ENCODE data around the gene TMEM242.

Gene TMEM242

DNA sequence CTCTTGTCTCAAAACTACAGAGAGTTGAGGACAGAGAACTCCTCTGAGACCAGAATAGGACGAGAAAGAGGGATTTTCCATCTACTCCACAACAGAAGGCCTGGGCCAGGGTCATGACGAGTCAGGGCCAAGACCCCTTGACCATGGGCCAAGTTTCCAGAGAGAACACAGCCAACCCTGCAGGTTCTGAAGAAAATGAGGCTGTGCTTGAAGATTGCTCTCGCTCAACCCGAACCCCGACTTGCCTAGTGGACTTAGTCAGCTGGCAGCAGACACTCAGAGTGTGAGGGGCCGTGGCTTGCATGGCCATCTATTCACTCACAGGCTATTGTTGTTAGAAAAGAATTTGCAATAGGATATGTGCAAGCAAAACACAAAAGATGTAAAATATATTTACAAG is 54.5 kb downstream of the TMEM242 start:
- no peak for DNase-seq

DNA sequence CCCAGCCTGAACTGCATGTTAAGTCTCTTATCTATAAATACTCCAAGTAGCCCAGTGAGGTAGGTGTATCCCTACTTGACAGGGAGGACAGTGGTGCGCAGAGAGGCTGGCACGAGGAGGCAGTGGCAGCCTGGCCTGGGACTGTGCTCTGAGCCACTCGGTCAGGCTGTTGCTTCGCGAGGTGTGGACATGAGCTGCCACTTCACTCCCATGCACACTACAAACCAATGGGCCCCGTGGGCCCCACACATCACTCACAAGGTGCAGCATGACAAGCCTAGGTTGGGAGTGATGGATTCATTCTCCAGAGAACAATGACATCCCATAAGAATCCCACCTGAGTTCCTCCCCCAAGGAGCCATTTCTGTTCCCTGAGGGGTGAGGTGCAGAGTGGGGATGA is 54.9 kb downstream of the TMEM242 start:
- DNase-seq: no peak

DNA sequence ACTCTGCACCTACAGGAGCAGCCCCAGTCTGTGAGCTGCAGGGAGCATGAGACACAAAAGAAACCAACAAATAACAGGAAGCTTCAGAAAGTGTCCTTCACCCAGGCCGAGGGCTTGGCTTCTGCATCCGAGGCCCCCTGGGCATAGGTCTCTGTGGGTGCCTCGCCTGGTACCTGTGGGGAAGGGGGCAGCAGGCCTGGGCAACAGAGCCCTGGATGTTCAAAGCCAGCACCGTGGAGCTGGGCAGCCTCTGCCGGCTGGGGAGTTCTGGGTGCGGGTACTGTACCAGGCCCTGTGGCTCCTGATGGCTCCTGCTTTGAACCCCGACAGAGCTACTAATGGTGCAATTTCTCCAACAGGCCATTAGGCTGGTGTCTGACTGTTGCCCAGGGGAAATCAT is 55.7 kb downstream of the TMEM242 start:
- DNase-seq: no peak

DNA sequence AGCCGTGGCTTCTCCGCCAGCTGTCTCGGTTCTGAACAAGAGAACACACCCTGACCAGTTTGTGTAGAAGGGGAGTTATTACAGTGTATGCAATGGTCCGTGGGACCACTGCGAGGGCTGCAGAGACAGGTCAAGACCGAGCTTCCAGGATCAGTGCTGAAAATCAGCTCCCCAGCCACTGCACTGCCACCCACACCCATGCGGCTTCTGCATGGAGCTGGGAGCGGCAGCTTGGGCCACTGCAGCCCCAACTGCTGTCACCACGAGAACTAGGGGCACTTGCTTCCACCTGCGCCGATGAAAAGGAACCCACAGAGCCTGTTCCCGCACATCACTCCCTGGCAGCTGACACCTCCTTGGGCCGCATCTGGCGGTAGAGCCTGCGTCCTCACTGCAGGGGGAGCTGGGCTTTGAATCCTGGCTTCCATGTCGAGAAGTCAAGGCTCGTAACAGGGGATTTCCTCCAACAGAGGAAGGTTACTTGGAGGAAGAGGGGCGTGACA is 56.2 kb downstream of the TMEM242 start:
- DNase-seq: no peak

DNA sequence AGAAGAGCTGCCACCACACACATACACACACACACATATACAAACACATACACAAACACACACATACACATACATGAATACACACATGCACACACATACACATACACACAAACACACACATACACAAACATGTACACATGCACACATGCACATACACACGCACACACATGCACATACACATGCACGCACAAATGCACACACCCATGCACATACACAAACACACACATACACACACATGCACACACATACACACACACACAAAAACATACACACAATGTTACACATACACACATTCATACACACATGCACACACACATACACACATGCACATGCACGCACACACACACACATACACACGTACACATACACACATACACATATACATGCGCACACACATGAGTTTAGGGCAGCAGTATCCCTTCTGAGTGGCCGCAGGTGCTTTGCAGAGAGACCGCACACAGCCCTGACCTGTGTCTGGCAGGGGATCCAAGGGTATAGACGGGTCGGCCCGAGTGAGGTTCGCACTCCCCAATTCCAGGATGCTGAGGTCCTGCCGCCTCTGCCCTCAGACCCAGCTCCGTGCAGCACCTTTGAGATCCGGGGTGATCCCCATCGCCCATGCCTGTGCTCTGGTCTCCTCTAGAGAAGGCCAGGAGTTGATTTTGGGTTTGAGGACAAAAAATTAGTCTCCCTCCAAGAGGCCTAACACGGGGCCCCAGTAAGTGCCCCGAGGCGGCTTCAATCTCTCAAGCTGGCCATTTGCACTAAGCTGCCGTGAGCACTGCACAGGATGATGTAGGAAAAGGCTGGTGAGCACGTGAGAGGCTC is 56.8 kb downstream of the TMEM242 start:
- DNase-seq: no peak

DNA sequence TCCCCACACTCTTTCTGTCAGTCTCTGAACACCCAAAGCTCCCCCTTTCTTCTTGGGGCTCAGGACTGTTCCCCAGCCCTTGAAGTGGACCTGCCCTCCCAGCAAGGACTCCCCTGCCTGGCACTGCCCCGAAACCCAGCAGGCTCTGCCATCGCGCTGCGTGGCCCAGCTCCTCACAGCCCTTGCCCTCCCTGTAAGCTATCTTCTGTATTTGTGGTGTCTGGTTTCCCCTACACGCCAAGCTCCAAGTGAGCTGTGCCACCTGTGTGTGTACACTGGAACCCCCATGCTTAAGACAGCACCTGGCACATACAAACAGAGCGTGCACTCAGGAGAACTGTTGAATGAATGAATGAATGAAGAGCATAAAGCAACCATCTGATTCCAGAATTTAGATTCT is 57.7 kb downstream of the TMEM242 start:
- DNase-seq: no peak

DNA sequence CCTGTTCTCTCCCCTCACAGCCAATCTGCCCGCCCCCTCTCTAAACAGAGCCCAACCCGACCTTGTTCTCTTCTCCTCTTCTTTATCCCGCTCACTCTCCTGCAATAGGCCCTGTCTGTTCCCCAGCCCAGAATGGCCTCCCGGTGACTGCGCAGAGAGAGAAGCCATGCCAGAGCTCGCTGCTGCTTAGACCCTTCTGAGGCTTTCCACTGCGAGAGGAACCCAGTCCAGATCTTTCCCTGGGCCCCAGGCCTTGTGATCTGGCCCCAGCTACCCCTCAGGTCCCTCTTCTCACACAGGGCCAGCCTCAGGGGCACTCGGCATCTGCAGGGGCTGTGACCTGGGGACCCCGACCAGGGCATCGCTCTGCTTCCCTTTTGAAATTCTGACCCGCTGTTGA is 58.1 kb downstream of the TMEM242 start:
- DNase-seq: no peak

DNA sequence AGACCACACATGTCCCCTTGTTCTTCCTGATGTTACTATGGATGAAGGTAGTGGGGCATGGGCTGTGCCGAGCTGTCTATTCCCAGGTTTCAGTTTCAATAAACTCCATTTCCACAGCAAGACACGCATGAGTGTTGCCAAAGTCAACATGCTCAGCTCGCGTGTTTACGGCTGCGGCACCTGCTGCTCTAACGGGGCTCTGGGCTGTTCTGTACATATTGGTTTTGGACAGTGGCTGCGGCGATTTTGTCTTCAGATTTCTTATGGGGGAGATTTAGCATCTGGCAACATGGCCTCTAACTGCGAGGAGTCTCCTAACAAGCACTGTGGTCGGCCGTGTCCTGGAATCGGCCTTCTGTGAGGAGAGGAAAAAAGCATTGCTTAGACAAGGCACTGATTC is 58.6 kb downstream of the TMEM242 start:
- DNase-seq: no peak

DNA sequence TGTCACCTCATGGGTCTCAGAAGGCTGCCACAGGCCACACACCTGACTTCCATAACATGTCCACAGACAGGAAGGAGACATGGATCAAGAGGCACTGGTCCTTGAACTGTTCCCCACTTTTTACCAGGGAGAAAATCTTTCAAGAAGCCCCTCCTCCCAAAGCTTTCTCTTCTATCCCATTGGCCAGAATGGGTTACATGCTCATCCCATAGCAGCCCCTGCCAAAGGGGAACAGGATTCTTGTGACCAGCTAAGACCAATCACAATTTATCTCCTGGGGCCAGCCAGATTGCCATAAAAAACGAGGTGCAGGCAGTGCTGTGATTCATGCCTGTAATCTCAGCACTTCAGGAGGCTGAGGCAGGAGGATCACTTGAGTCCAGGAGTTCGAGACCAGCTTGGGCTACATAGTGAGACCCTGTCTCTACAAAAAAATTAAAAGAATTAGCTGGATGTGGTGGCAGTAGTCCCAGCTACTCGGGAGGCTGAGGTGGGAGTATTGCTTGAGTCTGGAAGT is 59.4 kb downstream of the TMEM242 start:
- DNase-seq: no peak

DNA sequence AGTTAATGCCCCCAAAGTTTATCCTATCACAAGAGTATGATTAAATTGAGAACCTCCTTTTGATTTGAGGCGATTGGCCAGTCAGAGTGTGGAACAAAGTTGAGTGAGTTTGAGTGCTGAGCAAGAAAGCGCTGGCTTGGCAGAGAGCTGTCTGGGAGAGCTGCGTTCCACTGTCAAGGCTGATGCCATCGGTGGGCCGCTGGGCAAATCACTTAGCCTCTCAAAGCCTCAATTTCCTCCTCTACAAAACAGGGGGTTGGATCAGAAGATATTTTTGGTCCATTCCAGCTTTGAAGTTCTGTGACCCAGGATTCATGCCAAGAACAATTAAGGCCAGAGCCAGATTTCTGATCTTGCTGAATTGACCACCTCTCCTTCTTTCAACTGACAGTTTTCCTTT is 60.2 kb downstream of the TMEM242 start:
- no peak for DNase-seq

DNA sequence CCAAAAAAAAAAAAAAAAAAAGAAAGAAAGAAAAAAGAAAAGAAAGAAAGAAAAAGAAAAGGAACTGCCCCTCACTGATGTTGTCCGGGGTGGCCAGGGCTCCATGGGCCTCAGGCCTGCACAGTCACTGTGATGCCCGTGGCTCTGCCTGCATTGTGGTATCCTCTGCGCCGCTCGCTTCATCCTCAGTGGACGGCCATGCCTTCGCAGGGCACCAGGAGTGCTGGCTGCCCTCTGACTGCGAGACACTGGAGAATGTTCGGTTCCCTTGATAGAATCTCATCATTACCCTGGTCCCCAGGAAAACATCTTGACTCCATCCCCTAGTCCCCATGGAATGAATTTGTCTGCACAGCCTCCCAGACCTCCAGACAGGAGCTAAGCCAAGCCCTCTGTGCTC is 61.7 kb downstream of the TMEM242 start:
- DNase-seq: no peak

DNA sequence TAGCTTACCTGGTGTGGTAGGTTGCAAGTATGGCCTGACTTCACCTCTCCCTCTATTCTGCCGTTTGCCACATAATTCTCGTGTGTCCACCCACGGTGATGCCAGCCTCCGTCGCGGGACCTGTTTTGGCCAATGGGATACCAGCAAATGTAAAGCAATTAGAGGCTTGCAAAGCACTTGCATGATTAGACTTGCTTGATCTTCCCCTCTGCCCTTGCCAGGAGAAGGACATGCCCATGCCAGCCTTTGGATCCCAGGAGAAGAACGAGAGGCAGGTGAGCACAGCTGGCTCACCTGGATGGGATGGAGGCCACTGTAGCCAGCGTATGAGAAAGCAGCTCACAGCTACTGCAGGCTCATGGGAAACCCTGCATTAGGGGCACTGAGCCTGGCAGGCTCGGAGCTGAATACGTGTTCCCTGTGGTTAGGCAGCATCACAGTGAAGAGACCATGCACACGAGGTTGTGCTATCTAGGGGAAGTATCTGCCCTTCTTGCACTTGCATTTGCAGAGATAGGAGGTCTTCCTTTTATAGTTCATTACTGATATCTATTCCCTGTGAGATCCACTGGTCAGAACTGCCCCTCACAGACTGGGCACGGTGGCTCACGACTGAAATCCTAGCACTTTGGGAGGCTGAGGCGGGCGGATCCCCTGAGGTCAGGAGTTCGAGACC is 62.4 kb downstream of the TMEM242 start:
- DNase-seq: no peak

DNA sequence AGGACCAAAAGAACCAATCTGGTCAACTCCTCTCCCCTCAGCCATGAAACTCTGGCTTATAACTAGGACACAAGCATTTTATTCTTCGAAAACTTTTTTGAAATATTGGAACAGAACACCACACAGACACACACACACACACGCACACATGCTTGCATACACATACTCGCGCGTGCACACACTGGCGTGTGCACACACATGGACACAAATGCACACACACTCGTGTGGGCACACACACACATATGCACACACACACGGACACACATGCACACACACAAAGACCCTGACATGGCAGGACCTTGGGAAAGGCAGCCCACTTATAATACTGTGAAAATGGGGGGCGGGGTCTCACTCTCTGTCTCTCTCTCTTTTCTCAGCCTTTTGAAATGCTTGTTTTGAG is 63.9 kb downstream of the TMEM242 start:
- no peak for DNase-seq

DNA sequence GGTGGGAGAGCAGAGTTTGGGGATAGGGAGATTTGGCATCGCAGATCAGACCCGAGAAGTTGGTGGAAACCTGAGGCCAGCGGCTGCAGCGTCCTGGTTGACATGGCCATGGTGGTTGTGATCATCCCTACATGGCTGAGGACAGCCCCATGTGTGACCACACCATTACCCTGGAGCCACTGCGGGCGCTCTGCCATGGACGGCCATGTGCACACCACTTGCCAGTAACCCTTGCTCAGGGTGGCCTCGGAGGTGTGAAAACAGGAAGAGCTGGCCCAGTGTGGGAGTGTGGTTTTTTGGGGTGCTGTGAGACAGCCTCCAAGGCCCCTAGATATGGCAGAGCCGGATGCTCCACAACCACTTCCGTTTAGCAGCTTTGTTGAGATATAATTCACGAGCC is 64.4 kb downstream of the TMEM242 start:
- no peak for DNase-seq

DNA sequence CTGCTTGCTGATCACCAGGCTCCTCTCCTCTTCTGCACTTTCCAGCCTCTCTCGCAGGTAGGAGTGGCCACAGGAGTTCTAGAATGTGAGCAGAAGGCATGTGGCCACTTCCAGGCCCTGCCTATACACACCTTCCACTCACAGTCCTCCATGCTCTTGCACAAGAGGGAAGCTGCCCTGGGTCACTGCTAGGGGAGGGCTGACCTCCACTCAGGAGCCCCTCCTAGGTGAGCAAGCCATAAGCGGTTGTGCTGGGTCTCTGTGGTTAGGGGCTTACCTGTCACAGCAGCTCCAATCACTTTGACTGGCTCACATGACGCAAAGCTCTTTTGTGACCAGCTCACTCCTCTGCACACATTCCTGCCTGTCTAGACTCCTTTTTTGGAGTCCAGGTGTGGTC is 68.2 kb downstream of the TMEM242 start:
- no peak for DNase-seq

DNA sequence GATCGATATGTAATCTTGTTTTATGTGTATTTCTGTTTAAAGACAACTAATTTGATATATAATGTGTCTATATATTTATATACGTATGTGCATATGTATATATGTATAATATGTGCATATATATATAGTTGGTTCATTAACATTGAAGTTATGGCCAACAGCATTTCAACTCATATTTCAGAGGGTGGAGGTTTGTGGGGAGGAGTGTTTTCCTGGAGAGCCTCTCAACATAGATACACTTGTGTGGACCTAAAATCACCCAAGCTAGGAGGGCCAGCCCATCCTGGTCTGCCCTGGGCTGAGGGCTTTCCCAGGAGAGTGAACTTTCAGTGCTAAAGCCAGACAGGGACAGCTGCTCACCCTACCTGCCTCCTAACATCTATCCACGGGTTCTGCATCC is 68.8 kb downstream of the TMEM242 start:
- no peak for DNase-seq

DNA sequence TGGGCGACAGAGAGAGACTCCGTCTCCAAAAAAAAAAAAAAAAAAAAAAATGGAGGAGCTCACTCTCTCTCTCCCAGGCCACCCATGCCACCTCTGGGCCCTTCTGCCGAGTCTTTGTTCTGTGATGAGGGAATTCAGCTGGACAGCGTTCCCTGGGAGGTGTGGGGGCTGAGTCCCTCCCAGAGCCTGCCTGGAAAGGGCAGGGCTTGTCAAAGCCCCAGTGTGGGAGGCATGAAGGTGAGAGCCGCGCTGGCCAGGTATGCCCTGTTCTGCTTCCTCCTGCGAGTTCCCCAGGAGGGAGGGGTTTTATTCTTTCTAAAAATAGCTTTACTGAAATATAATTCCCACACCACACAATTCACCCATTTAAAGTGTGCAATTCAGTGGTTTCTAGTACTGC is 69.6 kb downstream of the TMEM242 start:
- no peak for DNase-seq

DNA sequence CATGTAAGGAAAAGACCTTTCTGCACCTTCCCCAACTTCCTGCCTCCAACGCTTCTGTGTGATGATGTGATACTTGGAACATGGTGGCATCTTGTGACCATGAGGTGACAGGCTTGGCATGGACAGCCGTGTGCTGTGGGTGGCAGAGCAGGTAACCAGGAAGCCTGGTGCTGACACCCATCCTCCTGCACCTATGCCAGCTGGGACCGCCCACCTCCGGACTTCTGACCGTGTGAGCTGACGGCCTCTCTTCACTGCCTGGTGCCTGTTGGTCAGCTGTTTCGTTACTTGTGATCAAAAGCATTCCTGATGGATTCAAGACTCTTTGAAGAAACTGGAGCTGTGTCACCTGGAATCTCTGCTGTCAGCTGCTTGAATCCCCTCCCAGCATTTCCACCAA is 70.3 kb downstream of the TMEM242 start:
- no peak for DNase-seq

DNA sequence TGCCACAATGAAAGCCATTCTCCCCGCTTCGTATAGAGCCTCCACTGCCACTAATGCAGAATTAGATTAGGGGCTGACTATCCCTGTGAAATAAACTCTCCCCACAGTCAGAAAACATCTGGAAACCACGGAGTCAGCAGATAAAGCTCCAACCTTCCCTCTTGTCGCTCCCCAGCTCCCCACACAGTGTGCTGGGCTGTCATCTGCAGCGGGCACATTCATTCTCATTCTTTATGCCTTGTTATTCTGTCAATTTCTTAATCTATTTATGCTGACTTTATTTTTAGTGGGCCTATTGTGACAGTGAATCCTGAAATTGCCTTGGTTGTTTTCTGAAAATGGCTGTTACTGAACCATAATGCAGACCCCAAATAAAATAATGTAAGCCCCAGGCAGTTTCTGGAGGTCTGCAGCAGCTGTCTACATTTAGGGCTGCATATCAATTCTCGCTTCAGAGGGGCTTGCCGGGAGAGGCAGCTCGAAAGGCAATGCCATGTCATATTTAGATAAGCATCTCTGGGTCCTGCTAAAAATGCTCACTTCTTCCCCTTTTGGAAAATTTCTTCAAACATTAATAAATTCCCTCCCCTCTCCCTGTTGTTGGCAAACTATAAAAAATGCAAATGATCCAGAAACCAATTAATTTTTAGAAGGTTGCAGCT is 71.6 kb downstream of the TMEM242 start:
- DNase-seq: no peak

DNA sequence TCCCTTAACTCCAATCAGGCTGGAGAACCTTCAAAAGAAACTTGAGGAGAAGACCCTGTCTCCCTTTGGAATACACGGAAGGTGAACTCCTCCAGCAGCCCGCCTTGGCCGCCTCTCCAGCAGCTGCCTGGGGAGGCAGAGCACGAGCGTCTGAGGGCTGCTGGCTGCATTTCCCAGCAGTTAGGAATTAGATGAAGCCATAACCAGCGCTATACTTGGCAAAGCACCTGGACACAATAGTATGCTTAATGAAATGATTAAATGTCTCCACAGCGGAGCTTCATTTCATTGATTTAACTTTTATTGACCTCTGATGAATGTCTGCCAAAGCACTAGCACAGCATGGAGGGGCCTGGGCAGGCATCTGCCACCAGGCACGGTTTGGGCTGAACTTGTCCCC is 73.5 kb downstream of the TMEM242 start:
- DNase-seq: no peak

DNA sequence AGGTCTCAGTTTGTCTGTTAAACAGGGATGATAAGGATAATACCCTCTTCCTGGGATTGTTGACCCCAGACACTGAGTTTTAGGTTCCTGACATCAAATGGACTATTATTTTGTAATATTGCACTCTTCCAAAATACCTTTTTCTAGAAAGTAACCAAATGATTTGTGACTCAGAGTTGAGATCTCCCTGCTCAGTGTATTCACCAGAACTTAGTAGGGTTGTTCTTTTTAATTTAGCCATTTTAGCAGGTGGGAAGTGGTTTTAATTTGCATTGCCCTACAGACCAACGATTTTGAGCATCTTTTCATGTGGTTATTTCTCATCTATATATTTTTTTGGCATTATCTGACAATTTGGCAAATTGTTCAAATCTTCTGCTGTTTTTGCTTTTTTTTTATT is 75.1 kb downstream of the TMEM242 start:
- no peak for DNase-seq

DNA sequence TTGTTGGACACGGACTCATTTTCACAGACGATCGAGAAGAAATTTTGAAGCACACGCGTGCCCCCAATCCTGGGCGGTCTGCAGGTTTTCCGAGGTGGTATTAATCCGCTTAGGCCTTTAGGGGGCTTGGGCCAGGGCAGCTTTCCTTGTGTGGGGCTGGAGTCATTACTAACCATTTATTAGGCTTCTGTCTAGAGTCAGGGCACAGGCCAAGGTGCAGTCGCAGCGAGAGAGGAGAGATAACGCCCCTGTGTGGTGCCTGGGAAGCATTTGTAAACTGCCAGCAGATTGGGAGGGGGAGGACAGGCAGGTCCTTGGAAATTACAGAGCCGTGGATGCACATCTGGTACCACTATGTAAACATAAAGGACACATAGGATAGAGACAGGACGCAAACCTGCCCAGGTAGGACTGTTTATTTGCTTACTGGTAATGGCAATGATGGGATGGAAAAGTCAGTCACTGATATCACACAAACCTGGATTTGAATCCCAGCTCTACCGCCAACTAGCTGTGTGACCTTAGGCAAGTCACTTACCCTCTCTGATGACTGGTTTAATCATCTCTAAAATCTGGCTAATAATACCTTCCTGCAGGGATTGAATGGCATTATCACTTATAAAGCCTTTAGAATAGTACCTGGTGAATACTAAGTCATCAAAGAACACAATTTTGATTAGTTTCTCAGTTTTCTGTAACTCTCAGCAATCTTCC is 76.4 kb downstream of the TMEM242 start:
- DNase-seq: no peak

DNA sequence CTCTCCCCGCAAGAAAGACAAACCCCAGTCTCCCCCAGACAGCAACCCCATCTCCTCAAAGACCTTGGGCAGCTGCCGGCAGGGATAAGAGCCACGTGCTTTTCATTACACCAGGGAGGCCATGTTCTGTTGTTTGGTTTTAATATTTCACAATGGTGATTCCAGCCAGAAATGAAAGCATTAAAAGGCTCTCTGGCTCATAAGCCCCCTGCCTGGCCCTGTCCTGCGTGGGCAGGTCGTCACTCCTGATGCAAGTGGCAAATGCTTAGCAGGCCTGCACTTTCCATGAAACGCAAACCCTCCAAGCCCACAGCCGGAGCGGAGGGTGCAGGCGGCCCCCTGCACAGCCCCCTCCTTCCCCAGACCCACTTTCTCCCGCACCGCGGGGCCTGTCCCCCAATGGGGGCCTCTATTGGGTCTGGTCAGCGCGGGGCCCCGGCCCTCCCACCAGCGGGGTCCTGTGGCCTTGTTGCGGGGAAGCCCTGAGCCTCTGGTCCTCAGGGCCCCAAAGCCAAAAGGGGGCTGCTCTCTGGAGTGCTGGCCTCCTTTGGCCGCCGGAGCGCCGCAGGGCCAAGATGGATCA is 77.2 kb downstream of the TMEM242 start:
- peak; percentile 47 for DNase-seq

Data from right hindlimb (tissue), 1 donor.